ENCODE data around the gene ATP6V0B. TPM values are rescaled to one million over a fixed set of nuclear protein-coding genes. Genes with fewer than 3 reads are reported as not detected.

Gene ATP6V0B
- total and polyA plus RNA-seq, 2 of the 8 experiments (the other 6 are each of a cell fraction or from before 2014, with no cell fraction given): 105 to 308 TPM

DNA sequence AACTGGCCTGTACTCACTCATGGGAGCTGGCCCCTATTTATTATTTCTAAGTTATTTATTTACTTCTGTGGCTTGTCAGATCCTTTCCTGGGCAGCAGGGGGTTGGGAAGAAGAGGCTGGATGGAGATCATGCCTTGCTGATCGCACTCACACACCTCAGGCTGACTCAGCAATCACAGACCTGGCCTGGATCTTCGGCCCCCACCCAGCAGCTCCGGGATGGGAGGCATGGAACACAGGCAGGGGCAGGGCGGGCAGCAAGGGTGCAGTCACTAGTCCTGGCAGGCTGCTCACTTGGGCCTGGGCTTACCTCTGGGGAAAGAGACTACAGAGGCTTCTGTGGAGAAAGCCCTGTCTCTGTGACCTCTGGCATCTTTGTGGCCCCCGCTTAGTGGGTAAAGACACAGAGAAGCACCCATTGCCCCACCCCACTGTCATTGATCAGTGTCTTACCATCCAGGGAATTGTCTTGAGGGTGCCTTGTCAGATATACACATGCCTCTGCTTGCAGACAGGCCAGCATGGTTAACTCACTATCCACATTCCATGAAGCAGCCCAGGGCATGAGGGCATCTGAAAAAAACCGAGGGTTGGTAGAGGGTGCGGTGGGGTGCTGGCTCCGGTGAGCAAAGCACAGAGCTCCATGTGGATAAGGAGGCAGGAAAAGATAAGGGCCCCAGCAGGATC is 37.4 kb upstream of the ATP6V0B start (continued):
- TF ChIP-seq MAX (IDR thresholded peaks at IDR 0.05): no peak
- TF ChIP-seq FOSL1 (IDR thresholded peaks at IDR 0.05; ENCODE audit: insufficient read depth, low read depth, low read length): no peak
- no peak for TF ChIP-seq HDAC2 (IDR thresholded peaks at IDR 0.05; ENCODE audit: borderline replicate concordance in 1 of 2, low read depth in 2 of 2, low read length in 2 of 2)
- TF ChIP-seq NANOG (IDR thresholded peaks at IDR 0.05; ENCODE audit: insufficient read depth, low read depth, low read length, poor library complexity, severe bottlenecking): no peak
- no peak for TF ChIP-seq KDM1A (IDR thresholded peaks at IDR 0.05; ENCODE audit: borderline replicate concordance, low read length)
- no peak for TF ChIP-seq POU5F1 (IDR thresholded peaks at IDR 0.05; ENCODE audit: low read depth, low read length)
- no peak for TF ChIP-seq MAFK (IDR thresholded peaks at IDR 0.05; ENCODE audit: low read depth, low read length)
- no peak for TF ChIP-seq KDM5A (IDR thresholded peaks at IDR 0.05; ENCODE audit: low read length)
